ENCODE data around the gene SLC66A3.

DNA sequence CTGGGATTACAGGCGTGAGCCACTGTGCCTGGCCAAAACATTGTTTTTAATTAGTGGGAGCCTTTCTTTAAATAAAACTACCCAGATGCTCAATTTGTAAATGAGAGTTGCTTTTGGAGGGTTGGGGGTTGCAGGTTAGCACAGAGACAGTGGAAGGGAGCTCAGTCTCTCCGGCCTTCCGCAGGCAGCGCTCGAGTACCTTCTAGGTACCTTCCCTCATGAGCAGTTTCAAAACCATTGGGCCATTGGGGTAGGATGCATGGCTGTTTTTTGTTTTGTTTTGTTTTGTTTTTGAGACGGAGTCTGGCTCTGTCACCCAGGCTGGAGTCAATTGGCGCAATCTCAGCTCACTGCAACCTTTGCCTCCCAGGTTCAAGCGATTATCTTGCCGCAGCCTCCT is 19.0 kb downstream of the SLC66A3 start:
- TF ChIP-seq, protein P1, sequence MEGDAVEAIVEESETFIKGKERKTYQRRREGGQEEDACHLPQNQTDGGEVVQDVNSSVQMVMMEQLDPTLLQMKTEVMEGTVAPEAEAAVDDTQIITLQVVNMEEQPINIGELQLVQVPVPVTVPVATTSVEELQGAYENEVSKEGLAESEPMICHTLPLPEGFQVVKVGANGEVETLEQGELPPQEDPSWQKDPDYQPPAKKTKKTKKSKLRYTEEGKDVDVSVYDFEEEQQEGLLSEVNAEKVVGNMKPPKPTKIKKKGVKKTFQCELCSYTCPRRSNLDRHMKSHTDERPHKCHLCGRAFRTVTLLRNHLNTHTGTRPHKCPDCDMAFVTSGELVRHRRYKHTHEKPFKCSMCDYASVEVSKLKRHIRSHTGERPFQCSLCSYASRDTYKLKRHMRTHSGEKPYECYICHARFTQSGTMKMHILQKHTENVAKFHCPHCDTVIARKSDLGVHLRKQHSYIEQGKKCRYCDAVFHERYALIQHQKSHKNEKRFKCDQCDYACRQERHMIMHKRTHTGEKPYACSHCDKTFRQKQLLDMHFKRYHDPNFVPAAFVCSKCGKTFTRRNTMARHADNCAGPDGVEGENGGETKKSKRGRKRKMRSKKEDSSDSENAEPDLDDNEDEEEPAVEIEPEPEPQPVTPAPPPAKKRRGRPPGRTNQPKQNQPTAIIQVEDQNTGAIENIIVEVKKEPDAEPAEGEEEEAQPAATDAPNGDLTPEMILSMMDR (IDR thresholded peaks at IDR 0.05; ENCODE audit: low read depth, low read length), result no peak
- no peak for TF ChIP-seq EZH2phosphoT487 (IDR thresholded peaks at IDR 0.05; ENCODE audit: low read depth)

Measured in OCI-LY3 (cell line).